IMR-90 (cell line): ENCODE results near the gene MGST2. TPM values are rescaled to one million over a fixed set of nuclear protein-coding genes. Genes with fewer than 3 reads are reported as not detected.

ENCODE experiments used
- ATAC-seq: fragments of 200-7000 bp; cut with Tn5 transposase; 2 replicates; pipeline ENCODE4 v1.9.1; 2020; ENCODE audit warnings: low read depth, mild to moderate bottlenecking, moderate library complexity
- BruUV-seq: library from RNA; stranded (reverse); fragments of 400-500 nt; replicated peaks from 2 replicates; lab custom pipeline; 2021; lab: Mats Ljungman, UMichigan
- CTCF ChIA-PET: fragments of 300-600 bp; formaldehyde crosslinking; extraction: SDS; loops from one replicate; lab custom pipeline; 2021; ENCODE audit warnings: antibody characterized with exemption; lab: Yijun Ruan, JAX
- POLR2A ChIA-PET: fragments of 300-600 bp; sonication (Branson Sonifier 250); formaldehyde crosslinking; loops from one replicate; lab custom pipeline; 2022; ENCODE audit warnings: antibody characterized with exemption; ENCODE audit not compliant: unreplicated experiment; lab: Charles Lee
- DNase-seq: peaks from one replicate; pipeline ENCODE4 v3.0.0; 2013
- H2AFZ ChIP-seq: replicated peaks from 2 replicates; pipeline ENCODE3; 2013; ENCODE audit warnings: low read length, mild to moderate bottlenecking; ENCODE audit not compliant: poor library complexity
- H2AK5ac ChIP-seq: 2 replicates; pipeline ENCODE4 v1.6.1; 2013; ENCODE audit warnings: low read depth, low read length, inconsistent platforms
- H2AK9ac ChIP-seq: replicated peaks from 2 replicates; pipeline ENCODE3; 2013; ENCODE audit warnings: mild to moderate bottlenecking, low read depth, low read length, moderate library complexity; ENCODE audit not compliant: poor library complexity
- H2BK120ac ChIP-seq: 2 replicates; pipeline ENCODE4 v1.6.1; 2013; ENCODE audit warnings: low read depth, low read length, inconsistent platforms
- H2BK15ac ChIP-seq: 3 replicates; pipeline ENCODE4 v1.6.1; 2013; ENCODE audit warnings: low read depth, low read length, inconsistent platforms
- H2BK20ac ChIP-seq: 2 replicates; pipeline ENCODE4 v1.6.1; 2013; ENCODE audit warnings: low read depth, mild to moderate bottlenecking, inconsistent platforms, low read length, moderate library complexity
- H2BK5ac ChIP-seq: 2 replicates; pipeline ENCODE4 v1.6.1; 2013; ENCODE audit warnings: mild to moderate bottlenecking, low read depth, low read length, inconsistent platforms; ENCODE audit not compliant: poor library complexity, severe bottlenecking
- H3K14ac ChIP-seq: replicated peaks from 2 replicates; pipeline ENCODE4 v1.6.1; 2013; ENCODE audit warnings: low read depth, low read length, inconsistent platforms
- H3K18ac ChIP-seq: 2 replicates; pipeline ENCODE4 v1.6.1; 2013; ENCODE audit warnings: low read depth, low read length, control low read depth
- H3K23ac ChIP-seq: 2 replicates; pipeline ENCODE4 v1.6.1; 2013; ENCODE audit warnings: low read depth, low read length, inconsistent platforms
- H3K27ac ChIP-seq: 2 replicates; pipeline ENCODE4 v1.5.1; 2013; ENCODE audit warnings: mild to moderate bottlenecking, control low read depth, low read length; ENCODE audit not compliant: insufficient read depth
- H3K27me3 ChIP-seq: 2 replicates; pipeline ENCODE4 v1.6.1; 2013; ENCODE audit warnings: low read length; ENCODE audit not compliant: control insufficient read depth, insufficient read depth
- H3K36me3 ChIP-seq: 2 replicates; pipeline ENCODE4 v1.6.1; 2013; ENCODE audit warnings: low read length, mixed read lengths; ENCODE audit not compliant: control insufficient read depth, insufficient read depth
- H3K4ac ChIP-seq: 2 replicates; pipeline ENCODE4 v1.6.1; 2013; ENCODE audit warnings: low read depth, low read length, inconsistent platforms
- H3K4me1 ChIP-seq: 2 replicates; pipeline ENCODE4 v1.6.1; 2013; ENCODE audit warnings: low read length, mixed read lengths; ENCODE audit not compliant: control insufficient read depth, insufficient read depth
- H3K4me2 ChIP-seq: 2 replicates; pipeline ENCODE4 v1.6.1; 2013; ENCODE audit warnings: low read depth, mild to moderate bottlenecking, control low read depth, low read length, moderate library complexity
- H3K4me3 ChIP-seq: 2 replicates; pipeline ENCODE4 v1.5.1; 2013; ENCODE audit warnings: low read depth, mild to moderate bottlenecking, control low read depth, low read length, moderate library complexity; ENCODE audit not compliant: insufficient read depth
- H3K56ac ChIP-seq: 2 replicates; pipeline ENCODE4 v1.6.1; 2013; ENCODE audit warnings: low read length, inconsistent platforms; ENCODE audit not compliant: insufficient read depth; ENCODE audit errors: extremely low read depth
- H3K79me1 ChIP-seq, 2 experiments: 2 replicates each; pipeline ENCODE4 v1.6.1; 2013; ENCODE audit warnings: low read length in 2 of 2, inconsistent platforms in 1 of 2, low read depth in 1 of 2
- H3K9ac ChIP-seq: 2 replicates; pipeline ENCODE4 v1.6.1; 2013; ENCODE audit warnings: low read depth, low read length, control low read depth
- H3K9me1 ChIP-seq: 2 replicates; pipeline ENCODE4 v1.6.1; 2013; ENCODE audit warnings: low read length, inconsistent platforms; ENCODE audit not compliant: insufficient read depth
- H3K9me3 ChIP-seq: 2 replicates; pipeline ENCODE4 v1.6.1; 2013; ENCODE audit warnings: low read length; ENCODE audit not compliant: control insufficient read depth, insufficient read depth
- H4K20me1 ChIP-seq: 2 replicates; pipeline ENCODE4 v1.6.1; 2013; ENCODE audit warnings: low read length, inconsistent platforms; ENCODE audit not compliant: insufficient read depth
- H4K5ac ChIP-seq: 2 replicates; pipeline ENCODE4 v1.6.1; 2013; ENCODE audit warnings: mild to moderate bottlenecking, low read depth, low read length, control low read depth
- H4K8ac ChIP-seq, 2 experiments: 2 replicates each; pipeline ENCODE4 v1.6.1; 2013; ENCODE audit warnings: low read depth in 2 of 2, low read length in 2 of 2, control low read depth in 1 of 2, inconsistent platforms in 1 of 2
- H4K91ac ChIP-seq: 2 replicates; pipeline ENCODE4 v1.6.1; 2013; ENCODE audit warnings: low read depth, low read length, inconsistent platforms; ENCODE audit not compliant: insufficient read depth
- CHD1 ChIP-seq: IDR thresholded peaks from 2 replicates; pipeline ENCODE4 v1.6.1; 2012; ENCODE audit warnings: low read depth, low read length, improper control_type of control experiment
- FOS ChIP-seq: fragments of 150-350 bp; IDR thresholded peaks from 2 replicates; pipeline ENCODE4 v1.6.1; 2016; ENCODE audit warnings: low read depth, low read length
- MAFK ChIP-seq: IDR thresholded peaks from 2 replicates; pipeline ENCODE4 v1.6.1; 2012; ENCODE audit warnings: low read depth, low read length, improper control_type of control experiment
- MAZ ChIP-seq: IDR thresholded peaks from 2 replicates; pipeline ENCODE4 v1.6.1; 2012; ENCODE audit warnings: low read depth, mild to moderate bottlenecking, low read length, improper control_type of control experiment, moderate library complexity, borderline replicate concordance
- MXI1 ChIP-seq: IDR thresholded peaks from 2 replicates; pipeline ENCODE4 v1.6.1; 2012; ENCODE audit warnings: low read depth, mild to moderate bottlenecking, low read length, moderate library complexity, borderline replicate concordance
- NFE2L2 ChIP-seq: fragments of 150-350 bp; IDR thresholded peaks from 2 replicates; pipeline ENCODE4 v1.6.1; 2016; ENCODE audit warnings: low read depth, mild to moderate bottlenecking, low read length
- RAD21 ChIP-seq: IDR thresholded peaks from 2 replicates; pipeline ENCODE4 v1.6.1; 2012; ENCODE audit warnings: low read length, improper control_type of control experiment
- RCOR1 ChIP-seq: IDR thresholded peaks from 2 replicates; pipeline ENCODE4 v1.6.1; 2012; ENCODE audit warnings: mild to moderate bottlenecking, low read length, improper control_type of control experiment; ENCODE audit not compliant: insufficient replicate concordance
- SMC3 ChIP-seq: fragments of 150-350 bp; IDR thresholded peaks from 2 replicates; pipeline ENCODE4 v1.6.1; 2016; ENCODE audit warnings: low read depth, mild to moderate bottlenecking, antibody characterized with exemption, low read length, moderate library complexity
- USF2 ChIP-seq: fragments of 150-350 bp; IDR thresholded peaks from 2 replicates; pipeline ENCODE4 v1.6.1; 2017; ENCODE audit warnings: mild to moderate bottlenecking, antibody characterized with exemption, low read length, low read depth
- WGBS, 2 experiments: methylation state at CpG; one replicate each; pipeline versions ENCODE4 v1.1.5 to v1.1.7; 2013; ENCODE audit warnings: missing lambda C conversion rate in 2 of 2; ENCODE audit not compliant: insufficient read length in 1 of 2; ENCODE audit errors: extremely low coverage in 2 of 2; 5-methylcytosine and 5-hydroxymethylcytosine counted together
- dilution Hi-C: fragments of 300-500 bp; cut with HindIII; formaldehyde crosslinking; loops from one replicate; pipeline ENCODE4 v1.14.3; 2018; ENCODE audit warnings: low sequenced_read_pairs; ENCODE audit not compliant: unreplicated experiment
- in situ Hi-C: fragments of 300-500 bp; cut with MboI; formaldehyde crosslinking; loops from 3 replicates; pipeline ENCODE4 v1.14.3; 2019; ENCODE audit warnings: low sequenced_read_pairs, inconsistent platforms, mixed read lengths
- intact Hi-C: fragments of 100-400 bp; cut with micrococcal nuclease; formaldehyde crosslinking; loops from 2 replicates; pipeline ENCODE4 v1.10.0; 2022
- polyA plus RNA-seq, 3 experiments: library from polyadenylated mRNA; depleted of rRNA; stranded (reverse); fragments of >200 nt; gene quantifications; 2 replicates each; pipeline ENCODE4 v1.2.3, GENCODE V29; 2012; ENCODE audit warnings: low replicate concordance in 1 of 3
- total RNA-seq: library from RNA; depleted of rRNA; stranded (reverse); fragments of >200 nt; gene quantifications from 2 replicates; pipeline ENCODE4 v1.2.3, GENCODE V29; 2012
- TF ChIP-seq, protein P1 (sequence below): fragments of 150-350 bp; IDR thresholded peaks from 2 replicates; pipeline ENCODE4 v1.6.1; 2016; ENCODE audit warnings: low read depth, mild to moderate bottlenecking, low read length, moderate library complexity, borderline replicate concordance

The MGST2 gene
- total and polyA plus RNA-seq, 2 of the 4 experiments (the other 2 are of a cell fraction): 4.8 to 10.5 TPM

DNA sequence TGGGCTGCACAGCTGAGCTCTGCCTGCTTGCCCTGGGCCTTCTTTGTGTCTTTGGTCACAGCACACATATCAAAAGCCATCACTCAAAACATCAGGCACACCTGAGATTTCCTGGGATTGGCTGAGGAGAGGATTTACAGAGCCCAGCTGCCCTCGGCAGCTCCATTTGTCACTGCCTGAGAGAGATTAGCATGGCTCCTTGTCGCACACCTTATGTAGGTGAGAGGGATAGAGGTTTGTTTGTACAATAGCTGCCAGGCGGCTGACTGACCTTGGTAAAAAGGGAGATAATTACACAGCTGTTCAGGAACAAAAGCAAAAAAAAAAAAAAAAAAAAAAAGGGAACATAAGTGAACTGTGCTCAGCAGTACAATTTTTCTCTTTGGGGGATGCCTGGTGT, 63.2 kb downstream of the MGST2 start:
- no peak overlapping the region for H3K4ac ChIP-seq
- no peak overlapping the region for H2AFZ ChIP-seq
- H4K8ac ChIP-seq: no peak overlapping the region
- H3K4me3 ChIP-seq: no peak overlapping the region
- ATAC-seq (no peak), DNase-seq (no peak)
- WGBS, 2 experiments: 82% methylated on average over 2 of the region's 3 CpGs; no CpG with 5 or more reads in 1 of the 2 experiments
- no peaks in the 10 kb centered on the region for H3K9me1 ChIP-seq
- no peak overlapping the region for H2BK15ac ChIP-seq
- no peaks in the 10 kb centered on the region; the same call in 1 of the 2 replicates for H4K20me1 ChIP-seq
- CTCF ChIA-PET: no interaction called here
- H3K36me3 ChIP-seq: no peaks in the 10 kb centered on the region; the same call in 1 of the 2 replicates
- H3K9me3 ChIP-seq: no peaks in the 10 kb centered on the region
- intact Hi-C loops (no loop called here), dilution Hi-C loops (no loop called here), in situ Hi-C loops (no loop called here)
- H3K27ac ChIP-seq: no peak overlapping the region
- H3K56ac ChIP-seq: no peak overlapping the region
- H3K18ac ChIP-seq: no peak overlapping the region
- no TSS peak for BruUV-seq
- H3K79me1 ChIP-seq: no peaks in the 10 kb centered on the region
- H3K4me2 ChIP-seq: no peak overlapping the region
- H2AK9ac ChIP-seq: no peak overlapping the region
- H2BK5ac ChIP-seq: no peak overlapping the region
- no peak overlapping the region for H4K5ac ChIP-seq
- H3K4me1 ChIP-seq: peaks cover 1% of the 10 kb centered on the region; the same call in 1 of the 2 replicates
- no peak overlapping the region for H2BK20ac ChIP-seq
- H4K91ac ChIP-seq: no peak overlapping the region
- H2BK120ac ChIP-seq: no peak overlapping the region
- H3K23ac ChIP-seq: no peak overlapping the region
- no peak overlapping the region for H2AK5ac ChIP-seq
- POLR2A ChIA-PET: no interaction called here
- no peak for TF ChIP-seq USF2
- TF ChIP-seq MAZ: no peak
- TF ChIP-seq RCOR1: no peak
- TF ChIP-seq RAD21: no peak
- TF ChIP-seq CHD1: no peak
- TF ChIP-seq NFE2L2: no peak
- no peak for TF ChIP-seq MXI1
- TF ChIP-seq SMC3: no peak
- TF ChIP-seq MAFK: no peak
- TF ChIP-seq, protein P1, sequence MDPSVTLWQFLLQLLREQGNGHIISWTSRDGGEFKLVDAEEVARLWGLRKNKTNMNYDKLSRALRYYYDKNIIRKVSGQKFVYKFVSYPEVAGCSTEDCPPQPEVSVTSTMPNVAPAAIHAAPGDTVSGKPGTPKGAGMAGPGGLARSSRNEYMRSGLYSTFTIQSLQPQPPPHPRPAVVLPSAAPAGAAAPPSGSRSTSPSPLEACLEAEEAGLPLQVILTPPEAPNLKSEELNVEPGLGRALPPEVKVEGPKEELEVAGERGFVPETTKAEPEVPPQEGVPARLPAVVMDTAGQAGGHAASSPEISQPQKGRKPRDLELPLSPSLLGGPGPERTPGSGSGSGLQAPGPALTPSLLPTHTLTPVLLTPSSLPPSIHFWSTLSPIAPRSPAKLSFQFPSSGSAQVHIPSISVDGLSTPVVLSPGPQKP: no peak
- TF ChIP-seq FOS: no peak
- no peak overlapping the region for H3K9ac ChIP-seq
- no peak overlapping the region for H3K14ac ChIP-seq
- H3K27me3 ChIP-seq: no peaks in the 10 kb centered on the region
